Loucy (cell line): ENCODE results near the gene RNASE7.

Experiments
- CTCF ChIP-seq: fragments of 200-600 bp; sonication (generic); conservative IDR thresholded peaks from 2 replicates; pipeline ENCODE4 v1.5.1; 2014; ENCODE audit warnings: mild to moderate bottlenecking, antibody characterized with exemption, low read length
- EZH2phosphoT487 ChIP-seq: fragments of 200-600 bp; IDR thresholded peaks from 2 replicates; pipeline ENCODE4 v1.6.1; 2018; ENCODE audit warnings: antibody characterized with exemption, mild to moderate bottlenecking, moderate library complexity, borderline replicate concordance

- TF ChIP-seq CTCF (no peak), EZH2phosphoT487 (no peak)
These were observed 23.4 kb upstream of the RNASE7 start for GRCh38 chr14:21018781-21019180.
